Gastroesophageal sphincter (tissue), 4 donors: ENCODE data around the gene HSBP1L1. TPM values are rescaled to one million over a fixed set of nuclear protein-coding genes. Genes with fewer than 3 reads are reported as not detected.

Source experiments
- ATAC-seq: fragments of 150-250 bp; one replicate; pipeline ENCODE4 v1.9.1; 2016; ENCODE audit warnings: mild to moderate bottlenecking, moderate library complexity
- H3K27ac ChIP-seq, 4 donors: fragments of 200-600 bp; sonication (generic) in 3 of 4; 1 replicate in 3 of 4; 2 replicates in 1 of 4; pipeline ENCODE4 v1.5.1; 2016 to 2019
- H3K27me3 ChIP-seq: fragments of 200-600 bp; sonication (generic); one replicate; pipeline ENCODE4 v1.5.1; 2019
- H3K36me3 ChIP-seq, 2 donors: fragments of 200-600 bp; sonication (generic); one replicate each; pipeline ENCODE4 v1.5.1; 2019; ENCODE audit warnings: control low read depth in 1 of 2
- H3K4me1 ChIP-seq, 3 donors: fragments of 200-600 bp; sonication (generic); 1 replicate in 2 of 3; 2 replicates in 1 of 3; pipeline ENCODE4 v1.5.1; 2016 to 2019; ENCODE audit warnings: control low read depth in 2 of 3
- H3K4me3 ChIP-seq, 2 donors: fragments of 200-600 bp; sonication (generic); one replicate each; pipeline ENCODE4 v1.5.1; 2019; ENCODE audit warnings: mild to moderate bottlenecking in 1 of 2, moderate library complexity in 1 of 2
- H3K9me3 ChIP-seq, 3 donors: fragments of 200-600 bp; sonication (generic); one replicate each; pipeline ENCODE4 v1.5.1; 2017 to 2019; ENCODE audit warnings: control low read depth in 2 of 3
- CTCF ChIP-seq, 4 experiments: fragments of 200-600 bp in 2 of 4; fragments of 450-650 bp in 2 of 4; sonication (generic) in 1 of 4; IDR thresholded peaks; one replicate each; pipeline ENCODE4 v1.5.1; 2017 to 2019; ENCODE audit warnings: antibody characterized with exemption in 4 of 4, mild to moderate bottlenecking in 2 of 4, moderate library complexity in 2 of 4
- EP300 ChIP-seq: sonication (generic); formaldehyde crosslinking; IDR thresholded peaks from one replicate; pipeline ENCODE4 v1.6.1; 2017; ENCODE audit warnings: antibody characterized with exemption, mild to moderate bottlenecking
- POLR2A ChIP-seq, 2 donors: fragments of 450-650 bp; IDR thresholded peaks; one replicate each; pipeline ENCODE4 v1.6.1; 2017; ENCODE audit warnings: antibody characterized with exemption in 2 of 2, mild to moderate bottlenecking in 2 of 2, moderate library complexity in 1 of 2
- POLR2AphosphoS5 ChIP-seq: sonication (generic); formaldehyde crosslinking; IDR thresholded peaks from one replicate; pipeline ENCODE4 v1.6.1; 2017; ENCODE audit warnings: antibody characterized with exemption
- WGBS, 2 donors: methylation state at CpG; one replicate each; pipeline ENCODE4 v1.1.5; 2018; ENCODE audit warnings: low coverage in 1 of 2; 5-methylcytosine and 5-hydroxymethylcytosine counted together
- total RNA-seq, 4 donors: library from RNA; depleted of rRNA; stranded (reverse); fragments of >200 nt; gene quantifications; one replicate each; pipeline ENCODE4 v1.1.0, GENCODE V29; 2016

The HSBP1L1 gene
- total RNA-seq, 4 donors from 2014 or later: 3.2 to 23.8 (median 12.4) TPM

GRCh38 chr18:79980585-79980984, 16.1 kb downstream of the HSBP1L1 start:
- TF ChIP-seq CTCF (IDR thresholded peaks at IDR 0.05) (no peak), POLR2A (IDR thresholded peaks at IDR 0.05) (no peak), POLR2AphosphoS5 (no peak), EP300 (no peak)
- ATAC-seq: no peak
- peaks cover 0 to 34% (median 3%) of the 10 kb centered on the region in 3 donors for H3K4me1 ChIP-seq
- no peak overlapping the region for H3K27ac ChIP-seq
- peaks cover 0 to 28% of the 10 kb centered on the region in 2 donors for H3K36me3 ChIP-seq
- H3K4me3 ChIP-seq: no peak overlapping the region
- H3K9me3 ChIP-seq: no peaks in the 10 kb centered on the region
- no peaks in the 10 kb centered on the region for H3K27me3 ChIP-seq
- WGBS, 2 donors: 83% methylated on average over 11 to 13 of the region's 13 CpGs

- WGBS, 2 donors: 75 to 92% methylated on average over 4 of the region's 6 CpGs
- no peak for ATAC-seq
These were observed 18.3 kb downstream of the HSBP1L1 start for GRCh38 chr18:79982736-79983135.

GRCh38 chr18:79983253-79983652, 18.8 kb downstream of the HSBP1L1 start:
- TF ChIP-seq EP300 (no peak), POLR2AphosphoS5 (no peak), POLR2A (IDR thresholded peaks at IDR 0.05) (no peak), CTCF (IDR thresholded peaks at IDR 0.05) (no peak)
- WGBS, 2 donors: 92 to 95% methylated on average over 4 of the region's 4 CpGs
- no peak for ATAC-seq
- no peak overlapping the region for H3K27ac ChIP-seq
- H3K36me3 ChIP-seq: peaks cover 0 to 25% of the 10 kb centered on the region in 2 donors
- no peaks in the 10 kb centered on the region for H3K9me3 ChIP-seq
- no peaks in the 10 kb centered on the region for H3K27me3 ChIP-seq
- peaks cover 0 to 58% (median 15%) of the 10 kb centered on the region in 3 donors for H3K4me1 ChIP-seq
- no peak overlapping the region for H3K4me3 ChIP-seq

More at GRCh38 chr18:79982736-79983135, 18.3 kb downstream of the HSBP1L1 start:
- no peaks in the 10 kb centered on the region for H3K27me3 ChIP-seq
- no peaks in the 10 kb centered on the region for H3K9me3 ChIP-seq
- TF ChIP-seq EP300 (no peak), POLR2A (IDR thresholded peaks at IDR 0.05) (no peak), POLR2AphosphoS5 (no peak), CTCF (IDR thresholded peaks at IDR 0.05) (no peak)
- peaks cover 0 to 56% (median 15%) of the 10 kb centered on the region in 3 donors for H3K4me1 ChIP-seq
- H3K27ac ChIP-seq: no peak overlapping the region
- H3K36me3 ChIP-seq: peaks cover 0 to 25% of the 10 kb centered on the region in 2 donors
- H3K4me3 ChIP-seq: no peak overlapping the region

- Histone ChIP-seq H3K36me3 (peaks cover 0 to 25% of the 10 kb centered on the region in 2 donors), H3K4me3 (no peak overlapping the region), H3K27me3 (no peaks in the 10 kb centered on the region), H3K9me3 (no peaks in the 10 kb centered on the region), H3K4me1 (peaks cover 0 to 58% (median 15%) of the 10 kb centered on the region in 3 donors), H3K27ac (no peak overlapping the region)
- TF ChIP-seq POLR2AphosphoS5: no peak
- TF ChIP-seq EP300: no peak
- TF ChIP-seq CTCF (IDR thresholded peaks at IDR 0.05): no peak
- TF ChIP-seq POLR2A (IDR thresholded peaks at IDR 0.05): no peak
- no peak for ATAC-seq
- 86 to 100% methylated on average over 1 to 7 of the region's 7 CpGs for WGBS, 2 donors
These were observed 19.4 kb downstream of the HSBP1L1 start for GRCh38 chr18:79983793-79984192.

GRCh38 chr18:79985172-79985571, 20.7 kb downstream of the HSBP1L1 start:
- H3K4me1 ChIP-seq: peaks cover 0 to 55% (median 15%) of the 10 kb centered on the region in 3 donors
- no peaks in the 10 kb centered on the region for H3K9me3 ChIP-seq
- 81 to 88% methylated on average over 9 to 11 of the region's 12 CpGs for WGBS, 2 donors
- TF ChIP-seq EP300: no peak
- H3K4me3 ChIP-seq: no peak overlapping the region
- ATAC-seq: no peak
- no peaks in the 10 kb centered on the region for H3K27me3 ChIP-seq
- H3K36me3 ChIP-seq: peaks cover 0 to 25% of the 10 kb centered on the region in 2 donors
- H3K27ac ChIP-seq: no peak overlapping the region
